Caco-2 (cell line): ENCODE data around the gene PLEKHA1. TPM values are rescaled to one million over a fixed set of nuclear protein-coding genes. Genes with fewer than 3 reads are reported as not detected.

ENCODE experiments used
- BruUV-seq: library from RNA; stranded (reverse); fragments of 400-500 nt; replicated peaks from 2 replicates; lab custom pipeline; 2021; lab: Mats Ljungman, UMichigan
- CTCF ChIA-PET: fragments of 300-600 bp; sonication (Branson Sonifier 250); formaldehyde crosslinking; loops from one replicate; lab custom pipeline; 2022; ENCODE audit warnings: antibody characterized with exemption; lab: Charles Lee
- POLR2A ChIA-PET: fragments of 300-600 bp; sonication (Branson Sonifier 250); formaldehyde crosslinking; loops from one replicate; lab custom pipeline; 2022; ENCODE audit warnings: antibody characterized with exemption; lab: Charles Lee
- DNase-seq, 2 experiments: peaks; one replicate each; pipeline versions ENCODE4 v3.0.0 to v3.0.0-alpha.2; 2020 to 2022
- H3K27me3 ChIP-seq: replicated peaks from 2 replicates; pipeline ENCODE4 v1.6.0; 2011; ENCODE audit warnings: low read length; ENCODE audit not compliant: control insufficient read depth, insufficient read depth
- H3K36me3 ChIP-seq: 2 replicates; pipeline ENCODE4 v1.5.1; 2011; ENCODE audit warnings: low read length; ENCODE audit not compliant: control insufficient read depth, insufficient read depth
- H3K4me1 ChIP-seq: fragments of 250-450 bp; sonication (Bioruptor Pico); 2 replicates; pipeline ENCODE4 v1.5.1; 2020; ENCODE audit warnings: mild to moderate bottlenecking
- H3K4me3 ChIP-seq: 2 replicates; pipeline ENCODE4 v1.5.1; 2011; ENCODE audit warnings: low read depth, mild to moderate bottlenecking, control low read depth, low read length
- H3K9me3 ChIP-seq: fragments of 250-450 bp; sonication (Bioruptor Pico); 2 replicates; pipeline ENCODE4 v1.5.1; 2020; ENCODE audit warnings: mild to moderate bottlenecking, moderate library complexity
- H3K27ac Mint-ChIP-seq: one replicate; pipeline ENCODE4 v1.8.0; 2022; ENCODE audit warnings: mixed read lengths; ENCODE audit not compliant: unreplicated experiment
- H3K27me3 Mint-ChIP-seq: one replicate; pipeline ENCODE4 v1.8.0; 2022; ENCODE audit warnings: mixed read lengths; ENCODE audit not compliant: insufficient read depth, unreplicated experiment
- H3K36me3 Mint-ChIP-seq: one replicate; pipeline ENCODE4 v1.8.0; 2022; ENCODE audit warnings: mild to moderate bottlenecking, mixed read lengths; ENCODE audit not compliant: insufficient read depth, unreplicated experiment
- H3K4me1 Mint-ChIP-seq: one replicate; pipeline ENCODE4 v1.8.0; 2022; ENCODE audit warnings: low read depth, mixed read lengths; ENCODE audit not compliant: unreplicated experiment
- H3K4me3 Mint-ChIP-seq: one replicate; pipeline ENCODE4 v1.8.0; 2022; ENCODE audit warnings: mild to moderate bottlenecking, moderate library complexity, mixed read lengths; ENCODE audit not compliant: unreplicated experiment
- H3K9me3 Mint-ChIP-seq: one replicate; pipeline ENCODE4 v1.8.0; 2022; ENCODE audit warnings: mixed read lengths; ENCODE audit not compliant: unreplicated experiment
- intact Hi-C: fragments of 100-400 bp; cut with micrococcal nuclease; formaldehyde crosslinking; loops from one replicate; pipeline ENCODE4 v1.10.0; 2022; ENCODE audit not compliant: unreplicated experiment
- total RNA-seq: library from RNA; stranded (reverse); gene quantifications from 2 replicates; pipeline ENCODE4 v1.2.3, GENCODE V29; 2022
- TF ChIP-seq, protein P1 (sequence below), 2 experiments: fragments of 200-600 bp in 1 of 2; IDR thresholded peaks; 1 replicate in 1 of 2; 2 replicates in 1 of 2; pipeline versions ENCODE4 v1.5.1 to v1.8.0; 2011 to 2022; ENCODE audit warnings: antibody characterized with exemption in 1 of 2, control low read depth in 1 of 2, inconsistent platforms in 1 of 2, low read depth in 1 of 2, low read length in 1 of 2, mild to moderate bottlenecking in 1 of 2, moderate library complexity in 1 of 2; ENCODE audit not compliant: insufficient read depth in 1 of 2, severe bottlenecking in 1 of 2, unreplicated experiment in 1 of 2

The PLEKHA1 gene
- total RNA-seq, 1 experiment from 2014 or later: 48.4 TPM

- BruUV-seq: no TSS peak
- intact Hi-C loops: no loop called here
- H3K4me1 Mint-ChIP-seq: peaks cover 6% of the 10 kb centered on the region
- TF ChIP-seq, protein P1, sequence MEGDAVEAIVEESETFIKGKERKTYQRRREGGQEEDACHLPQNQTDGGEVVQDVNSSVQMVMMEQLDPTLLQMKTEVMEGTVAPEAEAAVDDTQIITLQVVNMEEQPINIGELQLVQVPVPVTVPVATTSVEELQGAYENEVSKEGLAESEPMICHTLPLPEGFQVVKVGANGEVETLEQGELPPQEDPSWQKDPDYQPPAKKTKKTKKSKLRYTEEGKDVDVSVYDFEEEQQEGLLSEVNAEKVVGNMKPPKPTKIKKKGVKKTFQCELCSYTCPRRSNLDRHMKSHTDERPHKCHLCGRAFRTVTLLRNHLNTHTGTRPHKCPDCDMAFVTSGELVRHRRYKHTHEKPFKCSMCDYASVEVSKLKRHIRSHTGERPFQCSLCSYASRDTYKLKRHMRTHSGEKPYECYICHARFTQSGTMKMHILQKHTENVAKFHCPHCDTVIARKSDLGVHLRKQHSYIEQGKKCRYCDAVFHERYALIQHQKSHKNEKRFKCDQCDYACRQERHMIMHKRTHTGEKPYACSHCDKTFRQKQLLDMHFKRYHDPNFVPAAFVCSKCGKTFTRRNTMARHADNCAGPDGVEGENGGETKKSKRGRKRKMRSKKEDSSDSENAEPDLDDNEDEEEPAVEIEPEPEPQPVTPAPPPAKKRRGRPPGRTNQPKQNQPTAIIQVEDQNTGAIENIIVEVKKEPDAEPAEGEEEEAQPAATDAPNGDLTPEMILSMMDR (IDR thresholded peaks at IDR 0.05; ENCODE audit: insufficient read depth in 1 of 2, low read depth in 1 of 2, low read length in 1 of 2, severe bottlenecking in 1 of 2, unreplicated experiment in 1 of 2): no peak
- no peaks in the 10 kb centered on the region for H3K9me3 ChIP-seq
- no peaks in the 10 kb centered on the region for H3K9me3 Mint-ChIP-seq
- no peak overlapping the region for H3K27ac Mint-ChIP-seq
- no peaks in the 10 kb centered on the region for H3K36me3 ChIP-seq
- ChIA-PET POLR2A (interaction anchor here (0.6 kb wide), 1 partner anchor 21 kb away, joined by 4 read pairs; no protein-coding TSS in a partner anchor), CTCF (no interaction called here)
- peaks cover 20% of the 10 kb centered on the region for H3K36me3 Mint-ChIP-seq
- no peak overlapping the region for H3K4me3 ChIP-seq
- H3K4me3 Mint-ChIP-seq: no peak overlapping the region
- no peaks in the 10 kb centered on the region for H3K27me3 Mint-ChIP-seq
- no peaks in the 10 kb centered on the region for H3K4me1 ChIP-seq
- no peaks in the 10 kb centered on the region for H3K27me3 ChIP-seq
- DNase-seq: no peak
Measured at GRCh38 chr10:122393288-122393687, 18.8 kb downstream of the PLEKHA1 start.

GRCh38 chr10:122402548-122403131 is 28.1 kb downstream of the PLEKHA1 start:
- H3K4me1 Mint-ChIP-seq: no peaks in the 10 kb centered on the region
- Histone ChIP-seq H3K4me1 (no peaks in the 10 kb centered on the region), H3K36me3 (no peaks in the 10 kb centered on the region; the same call in 1 of the 2 replicates), H3K4me3 (no peak overlapping the region), H3K27me3 (no peaks in the 10 kb centered on the region), H3K9me3 (no peaks in the 10 kb centered on the region)
- no peak for DNase-seq
- ChIA-PET POLR2A (no interaction called here), CTCF (no interaction called here)
- no peak overlapping the region for H3K4me3 Mint-ChIP-seq
- H3K36me3 Mint-ChIP-seq: peaks cover 13% of the 10 kb centered on the region
- H3K27ac Mint-ChIP-seq: no peak overlapping the region
- no peaks in the 10 kb centered on the region for H3K27me3 Mint-ChIP-seq
- BruUV-seq: no TSS peak
- TF ChIP-seq, protein P1 (IDR thresholded peaks at IDR 0.05; ENCODE audit: insufficient read depth in 1 of 2, low read depth in 1 of 2, low read length in 1 of 2, severe bottlenecking in 1 of 2, unreplicated experiment in 1 of 2): no peak
- H3K9me3 Mint-ChIP-seq: no peaks in the 10 kb centered on the region
- intact Hi-C loops: no loop called here

DNA sequence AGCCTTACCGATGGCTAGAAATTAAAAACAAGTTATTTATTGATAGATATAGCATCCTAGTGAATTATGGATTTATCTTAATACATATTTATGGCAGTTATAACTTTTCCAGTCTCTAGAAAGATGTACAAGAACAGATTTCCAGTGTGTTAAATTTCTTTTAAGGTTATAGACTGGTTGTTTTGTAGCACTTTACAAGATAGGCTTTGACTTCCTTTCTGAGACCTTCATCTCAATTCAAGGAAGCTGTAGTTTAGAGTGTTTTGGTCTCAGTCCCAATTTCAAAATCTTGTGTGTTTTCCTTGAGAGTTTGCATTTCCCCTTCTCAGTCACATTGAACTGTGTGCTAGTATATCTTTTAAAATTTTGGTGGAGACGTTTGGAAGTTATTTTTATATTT is 30.1 kb downstream of the PLEKHA1 start:
- ChIA-PET CTCF (no interaction called here), POLR2A (no interaction called here)
- H3K36me3 ChIP-seq: no peaks in the 10 kb centered on the region; the same call in 1 of the 2 replicates
- H3K27me3 ChIP-seq: no peaks in the 10 kb centered on the region
- DNase-seq: no peak
- Mint-ChIP-seq H3K9me3 (no peaks in the 10 kb centered on the region), H3K4me3 (no peak overlapping the region), H3K27me3 (no peaks in the 10 kb centered on the region), H3K27ac (no peak overlapping the region), H3K36me3 (peaks cover 8% of the 10 kb centered on the region), H3K4me1 (no peaks in the 10 kb centered on the region)
- H3K9me3 ChIP-seq: no peaks in the 10 kb centered on the region
- TF ChIP-seq, protein P1 (IDR thresholded peaks at IDR 0.05; ENCODE audit: insufficient read depth in 1 of 2, low read depth in 1 of 2, low read length in 1 of 2, severe bottlenecking in 1 of 2, unreplicated experiment in 1 of 2): no peak
- no peaks in the 10 kb centered on the region for H3K4me1 ChIP-seq
- no peak overlapping the region for H3K4me3 ChIP-seq
- intact Hi-C loops: no loop called here
- no TSS peak for BruUV-seq
